ENCODE data around the gene SH3PXD2A. TPM values are rescaled to one million over a fixed set of nuclear protein-coding genes. Genes with fewer than 3 reads are reported as not detected.

SH3PXD2A gene
- total and polyA plus RNA-seq, 10 of the 15 experiments (the other 5 are each of a cell fraction or from before 2014, with no cell fraction given): 0.63 to 14.0 (median 4.4) TPM

GRCh38 chr10:103548581-103549348, 306.6 kb downstream of the SH3PXD2A start:
- Histone ChIP-seq H3K27ac (ENCODE audit: control insufficient read depth, insufficient read depth) (no peak overlapping the region), H3K27me3 (replicated peaks in 1 of 2; ENCODE audit: control insufficient read depth in 2 of 2, insufficient read depth in 2 of 2, low read length in 1 of 2) (no peaks in the 10 kb centered on the region; a peak in 2 of 4 replicates), H2AFZ (ENCODE audit: control insufficient read depth, low read depth, low read length) (no peak overlapping the region), H3K4me3 (no peak overlapping the region), H3K4me2 (ENCODE audit: control insufficient read depth, insufficient read depth) (no peak overlapping the region), H3K9me3 (replicated peaks; ENCODE audit: control insufficient read depth, insufficient read depth, low read length) (no peaks in the 10 kb centered on the region), H3K36me3 (ENCODE audit: control insufficient read depth in 2 of 2, insufficient read depth in 2 of 2, low read length in 1 of 2) (no peaks in the 10 kb centered on the region), H4K20me1 (ENCODE audit: control insufficient read depth, insufficient read depth) (no peaks in the 10 kb centered on the region), H3K79me2 (ENCODE audit: control insufficient read depth, insufficient read depth, low read length) (no peaks in the 10 kb centered on the region), H3K4me1 (ENCODE audit: control insufficient read depth, insufficient read depth, low read length) (peaks cover 6% of the 10 kb centered on the region), H3K9ac (ENCODE audit: control insufficient read depth, insufficient read depth, low read length) (no peak overlapping the region)
- DNase-seq (ENCODE audit: low read depth, low spot score) (no peak), ATAC-seq (no peak), FAIRE-seq (no peak)
- intact Hi-C loops (cut with micrococcal nuclease; ENCODE audit: unreplicated experiment): no loop called here
- ChIA-PET RAD21 (ENCODE audit: unreplicated experiment) (no interaction called here), POLR2A (no interaction called here), SMC1A (ENCODE audit: uncharacterized antibody, unreplicated experiment) (no interaction called here), CTCF (interaction anchor here (2.5 kb wide), 1 partner anchor 15 kb away, joined by 8 read pairs; no protein-coding TSS in a partner anchor)
- WGBS (ENCODE audit: insufficient coverage, insufficient replicate concordance, low lambda C conversion rate, missing lambda C conversion rate): 69% methylated on average over 9 of the region's 12 CpGs
- TF ChIP-seq ZBTB11 (CRISPR knock-in tag; IDR thresholded peaks at IDR 0.05) (no peak), KLF5 (IDR thresholded peaks at IDR 0.05; ENCODE audit: partially characterized antibody) (no peak)
- BruUV-seq (replicated peaks): no TSS peak
- in situ Hi-C loops (cut with MboI): no loop called here

- no peak for DNase-seq (ENCODE audit: low read depth, low spot score)
- H3K79me2 ChIP-seq (ENCODE audit: control insufficient read depth, insufficient read depth, low read length): no peaks in the 10 kb centered on the region
- peaks cover 10% of the 10 kb centered on the region for H3K4me1 ChIP-seq (ENCODE audit: control insufficient read depth, insufficient read depth, low read length)
- no peak overlapping the region for H3K27ac ChIP-seq (ENCODE audit: control insufficient read depth, insufficient read depth)
- no peak for ATAC-seq
- no TSS peak for BruUV-seq (replicated peaks)
- no peak overlapping the region for H2AFZ ChIP-seq (ENCODE audit: control insufficient read depth, low read depth, low read length)
- WGBS (ENCODE audit: insufficient coverage, insufficient replicate concordance, low lambda C conversion rate, missing lambda C conversion rate): 34% methylated on average over 3 of the region's 3 CpGs
- no peak overlapping the region for H3K4me3 ChIP-seq
- ChIA-PET POLR2A (no interaction called here), RAD21 (ENCODE audit: unreplicated experiment) (no interaction called here), SMC1A (ENCODE audit: uncharacterized antibody, unreplicated experiment) (no interaction called here), CTCF (interaction anchor here (0.7 to 2.5 kb wide), 2 partner anchors 16 to 83 kb away, joined by 3 to 8 read pairs; no protein-coding TSS in a partner anchor)
- FAIRE-seq: no peak
- no peaks in the 10 kb centered on the region; a peak in 1 of 4 replicates for H3K27me3 ChIP-seq (replicated peaks in 1 of 2; ENCODE audit: control insufficient read depth in 2 of 2, insufficient read depth in 2 of 2, low read length in 1 of 2)
- H3K36me3 ChIP-seq (ENCODE audit: control insufficient read depth in 2 of 2, insufficient read depth in 2 of 2, low read length in 1 of 2): no peaks in the 10 kb centered on the region
- no peak overlapping the region for H3K9ac ChIP-seq (ENCODE audit: control insufficient read depth, insufficient read depth, low read length)
- in situ Hi-C loops (cut with MboI): no loop called here
- no peaks in the 10 kb centered on the region for H3K9me3 ChIP-seq (replicated peaks; ENCODE audit: control insufficient read depth, insufficient read depth, low read length)
- TF ChIP-seq CBX3 (IDR thresholded peaks at IDR 0.05; ENCODE audit: borderline replicate concordance, low read depth) (no peak), SIX5 (IDR thresholded peaks at IDR 0.05; ENCODE audit: low read depth, low read length, severe bottlenecking) (no peak), ATF7 (IDR thresholded peaks at IDR 0.05; ENCODE audit: low read depth) (no peak)
- intact Hi-C loops (cut with micrococcal nuclease; ENCODE audit: unreplicated experiment): no loop called here
- H3K4me2 ChIP-seq (ENCODE audit: control insufficient read depth, insufficient read depth): no peak overlapping the region
- no peaks in the 10 kb centered on the region for H4K20me1 ChIP-seq (ENCODE audit: control insufficient read depth, insufficient read depth)
Observed at GRCh38 chr10:103548006-103548405, 307.4 kb downstream of the SH3PXD2A start.

Measured in GM12878 (cell line).